Mononuclear cell (primary cell): ENCODE measurements around the gene SMARCB1. TPM values are rescaled to one million over a fixed set of nuclear protein-coding genes. Genes with fewer than 3 reads are reported as not detected.

ENCODE experiments used
- H3K27me3 ChIP-seq: 2 replicates; pipeline ENCODE4 v1.6.0; 2011; ENCODE audit warnings: low read length, control low read depth; ENCODE audit not compliant: insufficient read depth
- H3K4me1 ChIP-seq: 2 replicates; pipeline ENCODE4 v1.5.1; 2011; ENCODE audit warnings: mild to moderate bottlenecking, low read length, control low read depth; ENCODE audit not compliant: insufficient read depth
- H3K4me3 ChIP-seq: 2 replicates; pipeline ENCODE4 v1.5.1; 2011; ENCODE audit warnings: mild to moderate bottlenecking, low read length, moderate library complexity
- H3K9me3 ChIP-seq: 2 replicates; pipeline ENCODE4 v1.5.1; 2011; ENCODE audit warnings: low read depth, mild to moderate bottlenecking, control low read depth, low read length
- total RNA-seq: library from RNA; depleted of rRNA; stranded (reverse); fragments of >200 nt; gene quantifications from one replicate; pipeline ENCODE4 v1.2.3, GENCODE V29; 2012

SMARCB1 gene
- total RNA-seq, 1 donor, result 31.8 TPM

DNA sequence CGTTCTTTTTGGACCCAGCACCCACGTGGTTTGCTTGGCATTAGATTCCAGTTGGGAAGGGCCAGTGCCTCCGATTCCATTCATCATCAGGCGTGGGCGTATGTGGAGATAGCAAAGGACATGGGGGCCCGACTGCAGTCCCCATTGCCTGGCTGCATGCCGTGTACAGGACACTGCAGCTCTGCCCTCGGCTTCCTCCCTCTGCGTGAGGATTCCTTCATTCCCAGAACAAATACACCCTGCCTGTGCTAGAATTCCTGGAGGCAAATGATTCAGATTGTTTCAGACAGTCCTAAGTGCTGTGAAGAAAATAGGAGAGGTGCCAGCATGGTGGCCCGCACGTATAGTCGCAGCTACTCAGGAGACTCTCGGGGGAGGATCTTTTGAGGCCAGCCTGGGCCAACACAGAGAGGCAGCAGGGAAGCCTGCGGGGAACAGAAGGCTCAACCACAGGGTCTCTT is 36.6 kb downstream of the SMARCB1 start:
- H3K9me3 ChIP-seq, result no peaks in the 10 kb centered on the region
- H3K4me3 ChIP-seq, result no peak overlapping the region
- peaks cover 10% of the 10 kb centered on the region for H3K4me1 ChIP-seq
- no peaks in the 10 kb centered on the region for H3K27me3 ChIP-seq

DNA sequence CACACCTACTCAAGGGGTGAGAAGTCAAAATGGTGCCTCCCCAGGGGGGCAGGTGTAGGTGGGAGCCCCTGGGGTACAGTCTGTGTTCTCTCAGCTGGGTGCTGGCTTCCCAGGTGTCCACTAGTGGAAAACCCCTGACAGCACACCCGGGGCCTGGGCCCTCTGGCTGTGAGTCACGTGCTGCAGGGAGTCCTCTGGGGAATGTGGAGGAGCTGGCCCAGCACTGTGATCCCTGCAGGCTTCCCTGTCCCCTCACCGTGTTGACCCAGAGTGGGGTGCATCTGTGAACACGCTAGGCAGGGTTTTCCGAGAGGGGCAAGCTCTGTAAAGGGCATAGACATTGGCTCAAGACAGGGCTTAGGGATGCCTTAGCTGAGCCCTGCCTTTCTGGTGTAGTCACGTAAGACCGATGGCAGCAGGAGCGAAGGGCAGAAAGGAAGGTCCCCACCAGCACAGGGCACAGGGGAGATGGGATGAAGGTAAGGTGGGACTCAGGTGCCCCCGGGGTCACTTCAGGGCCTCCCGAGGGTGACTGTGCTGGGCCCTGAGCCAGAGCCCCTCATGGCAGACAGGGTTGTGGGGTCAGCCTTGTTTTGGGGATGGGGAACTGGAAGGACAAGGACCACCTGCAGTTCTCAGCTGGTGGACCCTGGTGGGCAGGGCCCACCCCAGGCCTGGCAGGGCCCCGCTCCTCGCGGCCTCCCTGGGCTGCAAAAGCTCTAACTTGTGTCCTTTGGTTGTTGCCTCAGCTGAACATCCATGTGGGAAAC is 37.9 kb downstream of the SMARCB1 start:
- H3K4me1 ChIP-seq, result peaks cover 6% of the 10 kb centered on the region
- no peaks in the 10 kb centered on the region for H3K9me3 ChIP-seq
- no peak overlapping the region for H3K4me3 ChIP-seq
- H3K27me3 ChIP-seq, result no peaks in the 10 kb centered on the region

DNA sequence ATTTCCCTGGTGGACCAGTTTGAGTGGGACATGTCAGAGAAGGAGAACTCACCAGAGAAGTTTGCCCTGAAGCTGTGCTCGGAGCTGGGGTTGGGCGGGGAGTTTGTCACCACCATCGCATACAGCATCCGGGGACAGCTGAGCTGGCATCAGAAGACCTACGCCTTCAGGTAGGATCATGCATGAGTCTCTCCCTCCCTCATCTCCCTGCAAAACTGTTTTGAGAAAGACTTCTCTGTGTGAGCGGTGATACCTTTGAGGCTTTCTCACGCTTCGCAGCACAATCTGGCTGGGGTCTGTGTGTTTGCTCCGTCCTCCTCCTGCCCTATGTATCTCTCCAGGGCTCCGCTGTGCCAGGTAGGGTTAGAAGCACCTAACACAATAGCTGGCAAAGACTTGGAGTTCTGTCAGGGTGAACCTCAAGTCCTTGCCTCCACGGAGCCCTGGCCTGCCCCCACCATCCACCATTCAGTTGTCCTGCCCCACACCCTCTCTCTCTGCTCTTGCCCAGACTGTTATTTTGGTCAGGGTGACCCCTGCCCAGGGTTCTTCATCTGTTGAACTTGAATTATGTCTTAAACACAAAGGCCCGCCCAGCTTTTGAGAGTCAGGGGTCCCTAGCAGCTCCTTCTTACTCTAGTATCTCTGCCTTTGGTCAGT is 38.6 kb downstream of the SMARCB1 start:
- no peaks in the 10 kb centered on the region for H3K9me3 ChIP-seq
- peaks cover 6% of the 10 kb centered on the region for H3K4me1 ChIP-seq
- no peaks in the 10 kb centered on the region for H3K27me3 ChIP-seq
- no peak overlapping the region for H3K4me3 ChIP-seq

DNA sequence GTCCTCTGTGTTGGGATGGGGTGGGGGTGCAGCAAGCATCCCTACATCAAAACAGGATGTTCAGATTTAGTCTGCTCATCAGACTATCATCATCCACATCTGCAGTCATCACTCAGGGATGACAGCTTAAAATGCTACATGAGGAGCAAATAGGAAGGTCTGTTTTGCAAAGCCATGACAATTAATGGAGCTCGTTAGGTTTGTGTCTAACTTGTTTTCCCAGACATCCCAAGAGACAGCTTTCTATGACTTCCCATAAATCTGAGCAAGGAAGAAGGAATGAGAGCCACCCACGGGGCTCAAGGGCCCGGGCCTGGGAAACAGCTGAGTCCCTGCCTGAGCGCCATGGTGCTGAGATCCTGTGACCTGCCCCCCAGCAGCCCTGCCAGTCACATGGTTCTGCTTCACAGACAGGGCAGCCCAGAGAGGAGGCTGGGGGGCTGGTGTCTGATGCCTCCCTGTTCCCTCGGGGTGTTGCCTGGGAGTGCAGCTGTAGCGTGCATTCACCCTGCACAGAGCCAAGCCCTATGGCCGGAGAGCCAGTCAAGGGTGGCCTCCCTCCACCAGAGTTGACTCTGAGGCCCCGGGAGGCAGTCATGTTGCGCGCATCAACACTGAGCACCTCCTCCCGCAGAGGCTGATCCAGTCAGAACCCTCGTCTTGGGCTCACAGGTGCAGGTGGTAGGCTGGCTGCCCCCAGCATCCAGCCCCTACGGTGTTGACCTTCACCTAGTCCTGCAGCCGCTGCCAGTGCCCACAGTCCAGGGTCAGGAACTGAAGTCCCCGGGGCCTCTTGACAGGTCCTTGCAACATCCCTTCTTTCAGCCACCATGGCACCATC is 40.0 kb downstream of the SMARCB1 start:
- no peaks in the 10 kb centered on the region for H3K4me1 ChIP-seq
- H3K4me3 ChIP-seq, result no peak overlapping the region

DNA sequence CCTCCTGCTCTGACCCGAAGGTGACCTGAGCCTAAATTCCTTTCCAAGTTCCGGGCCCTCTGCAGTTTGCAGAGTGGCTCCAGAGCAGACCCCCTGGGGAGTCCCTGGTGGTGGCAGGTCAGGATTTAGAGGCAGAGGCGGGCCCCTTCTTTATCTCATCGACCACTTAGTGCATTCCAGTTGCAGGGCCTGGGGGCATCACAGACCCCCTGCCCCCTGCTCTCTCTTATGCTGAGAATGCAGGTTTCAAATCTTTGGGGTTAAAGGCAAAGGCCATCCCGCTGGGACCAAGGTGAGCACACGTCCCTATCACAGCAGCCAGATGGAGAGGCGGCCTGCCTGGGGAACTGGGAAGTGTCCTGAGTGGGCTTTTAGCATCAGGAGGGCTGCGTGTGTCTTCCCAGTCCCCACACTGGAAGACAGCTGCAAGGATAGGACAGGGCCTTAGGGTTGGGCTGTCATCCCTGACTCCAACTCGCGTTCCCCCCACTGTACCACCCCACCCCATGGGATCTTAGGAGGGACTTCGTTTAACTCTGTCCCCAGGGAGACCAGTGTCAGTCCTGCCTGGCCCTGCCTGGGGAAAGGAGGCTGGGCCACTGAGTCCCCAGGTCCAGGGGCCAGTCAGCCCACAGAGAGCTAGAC is 40.7 kb downstream of the SMARCB1 start:
- no peak overlapping the region for H3K4me3 ChIP-seq
- no peaks in the 10 kb centered on the region for H3K9me3 ChIP-seq
- H3K27me3 ChIP-seq, result no peaks in the 10 kb centered on the region
- no peaks in the 10 kb centered on the region for H3K4me1 ChIP-seq

More for the DNA sequence above, 40.0 kb downstream of the SMARCB1 start:
- Histone ChIP-seq H3K9me3 (no peaks in the 10 kb centered on the region), H3K27me3 (no peaks in the 10 kb centered on the region)

DNA sequence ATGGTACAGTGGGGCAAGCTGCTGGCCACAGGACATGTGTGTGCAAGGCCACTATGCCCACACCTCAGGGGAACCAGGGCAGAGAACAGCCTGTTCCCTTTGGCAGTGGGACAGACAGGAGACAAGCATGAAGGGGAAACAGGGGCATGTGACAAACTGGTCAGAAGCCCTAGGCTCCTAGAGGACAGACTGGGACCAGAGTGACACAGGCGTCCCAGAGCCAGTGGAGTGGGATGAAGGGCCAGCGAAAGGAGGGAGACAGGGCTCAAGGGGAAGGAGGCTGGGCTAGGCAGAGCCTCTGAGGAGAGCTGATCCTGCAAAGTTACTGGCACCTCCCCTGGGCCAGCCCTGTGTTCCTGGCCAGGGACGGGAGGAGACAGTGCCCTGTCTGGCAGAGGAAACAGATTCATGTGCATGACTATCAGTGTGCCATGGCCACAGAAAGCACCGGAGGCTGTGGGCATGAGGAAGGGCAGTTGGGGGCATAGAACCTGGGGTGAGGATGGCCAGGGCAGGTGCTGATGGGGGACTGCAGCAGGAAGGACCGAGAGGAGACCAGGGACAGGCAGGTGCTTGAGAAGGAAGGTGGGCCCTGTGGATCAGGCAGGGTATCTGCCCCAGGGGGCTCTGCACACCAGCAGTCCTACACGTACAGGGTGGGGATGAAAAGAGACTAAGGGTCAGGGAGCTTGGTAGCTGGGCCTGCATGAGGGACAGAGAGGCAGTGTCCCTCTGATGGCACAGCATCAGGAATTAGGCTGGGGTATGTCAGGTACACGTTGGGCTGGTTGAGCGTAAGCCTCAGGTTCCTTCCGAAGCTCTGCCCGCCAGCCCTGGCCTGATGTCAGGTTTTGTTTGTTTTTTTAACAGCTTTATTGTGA is 42.3 kb downstream of the SMARCB1 start:
- H3K4me3 ChIP-seq, result no peak overlapping the region
- H3K27me3 ChIP-seq, result no peaks in the 10 kb centered on the region
- no peaks in the 10 kb centered on the region for H3K9me3 ChIP-seq
- H3K4me1 ChIP-seq, result no peaks in the 10 kb centered on the region

DNA sequence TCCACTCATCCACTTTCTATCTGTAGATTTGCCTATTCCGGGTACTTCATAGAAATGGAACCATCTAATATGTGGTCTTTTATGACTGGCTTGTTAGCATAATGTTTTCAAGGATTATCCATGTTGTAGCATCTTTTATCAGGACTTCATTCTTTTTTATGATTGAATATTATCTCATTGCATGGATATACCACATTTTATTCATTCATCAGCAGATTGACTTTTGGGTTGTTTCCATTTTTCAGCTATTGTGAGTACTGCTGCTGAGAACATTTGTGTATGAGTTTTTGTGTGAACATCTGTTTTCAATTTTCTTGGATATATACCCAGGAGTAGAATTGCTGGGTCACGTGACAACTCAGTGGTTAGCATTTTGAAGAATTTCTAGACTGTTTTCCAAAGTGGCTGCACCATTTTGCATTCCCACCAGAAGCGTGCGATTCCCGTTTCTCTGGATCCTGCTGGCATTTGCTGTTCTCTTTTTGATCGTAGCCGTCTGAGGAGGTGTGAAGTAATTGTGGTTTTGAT is 43.1 kb downstream of the SMARCB1 start:
- Histone ChIP-seq H3K9me3 (no peaks in the 10 kb centered on the region), H3K4me3 (no peak overlapping the region), H3K4me1 (no peaks in the 10 kb centered on the region), H3K27me3 (no peaks in the 10 kb centered on the region)

DNA sequence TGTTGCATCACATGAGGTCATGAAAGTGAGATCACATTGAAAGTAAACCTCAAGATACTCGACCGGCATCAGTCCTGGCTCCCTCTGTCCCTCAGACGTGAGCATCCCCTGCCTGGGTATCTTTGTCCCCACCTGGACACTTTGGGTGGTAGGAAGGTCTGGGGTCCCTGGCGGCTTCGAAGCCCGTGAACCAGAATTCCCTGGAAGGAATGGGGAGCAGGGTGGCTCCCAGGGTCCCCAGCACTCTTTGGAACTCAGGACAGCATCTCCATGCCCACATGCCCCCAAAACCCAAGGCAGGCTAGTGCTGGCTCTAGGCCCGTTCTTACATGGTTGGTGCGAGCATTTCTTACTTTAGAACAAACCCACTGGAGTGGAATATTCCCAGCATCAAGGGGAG is 44.5 kb downstream of the SMARCB1 start:
- H3K9me3 ChIP-seq, result no peaks in the 10 kb centered on the region
- H3K4me1 ChIP-seq, result no peaks in the 10 kb centered on the region
- no peak overlapping the region for H3K4me3 ChIP-seq
- H3K27me3 ChIP-seq, result no peaks in the 10 kb centered on the region

DNA sequence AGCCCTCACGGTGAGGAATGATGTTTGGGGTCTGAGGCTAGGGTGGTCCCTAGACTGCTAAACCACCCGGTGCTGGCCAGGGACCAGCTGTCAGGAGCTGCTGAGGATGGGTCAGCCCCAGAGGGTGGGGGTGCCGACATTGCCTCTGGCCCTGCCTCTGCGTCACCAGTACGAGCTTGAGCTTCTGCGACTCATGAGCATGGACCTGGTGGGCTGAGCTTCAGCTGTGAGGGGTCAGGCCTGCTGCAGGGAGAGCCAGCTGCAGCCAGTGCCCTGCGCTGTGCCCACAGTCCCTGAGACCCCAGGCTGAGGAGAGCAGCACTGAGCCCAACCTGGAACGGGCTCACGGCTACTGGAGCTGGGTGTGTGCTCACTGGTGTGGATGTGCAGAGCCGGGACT is 45.0 kb downstream of the SMARCB1 start:
- Histone ChIP-seq H3K4me1 (no peaks in the 10 kb centered on the region), H3K4me3 (no peak overlapping the region), H3K9me3 (no peaks in the 10 kb centered on the region), H3K27me3 (no peaks in the 10 kb centered on the region)

DNA sequence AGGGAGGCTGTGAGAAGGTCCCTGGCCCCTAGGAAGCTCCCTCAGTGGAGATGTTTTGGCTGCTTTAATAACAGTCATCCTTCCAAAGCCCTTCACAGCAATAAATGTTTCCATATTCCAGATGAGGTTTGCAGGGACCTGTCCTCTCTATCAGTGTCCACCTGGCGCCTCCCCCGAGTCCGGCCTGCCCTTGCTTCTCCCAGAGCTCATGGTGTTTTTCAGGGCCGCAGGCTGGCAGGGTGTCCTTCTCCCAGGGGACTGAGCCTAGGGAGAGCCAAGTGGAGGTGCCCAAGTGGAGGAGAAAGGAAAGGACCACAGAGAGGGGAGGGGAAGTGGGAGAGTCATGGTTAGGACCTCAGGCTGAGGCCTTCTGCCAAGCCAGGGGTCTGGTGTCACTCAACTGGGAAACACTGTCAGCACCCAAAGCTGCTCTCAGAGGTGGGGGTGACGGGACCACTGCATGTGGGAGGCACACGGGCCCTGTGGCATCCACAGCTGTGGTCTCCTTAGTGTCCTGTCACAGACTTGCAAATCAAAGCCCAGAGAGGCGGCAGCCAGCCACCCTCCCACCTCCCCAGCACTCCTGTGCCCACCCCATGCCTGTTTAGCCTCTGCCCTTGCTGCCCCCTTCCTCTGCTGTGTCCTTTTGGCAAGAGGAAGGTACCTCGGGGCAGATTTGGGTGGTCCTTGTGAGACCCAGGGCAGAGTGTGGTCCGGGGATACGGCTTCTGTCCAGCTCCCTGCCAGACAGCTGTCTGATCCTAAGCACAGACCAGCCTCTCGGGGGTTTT is 45.7 kb downstream of the SMARCB1 start:
- peaks cover 6% of the 10 kb centered on the region for H3K4me1 ChIP-seq
- no peaks in the 10 kb centered on the region for H3K27me3 ChIP-seq
- H3K9me3 ChIP-seq, result no peaks in the 10 kb centered on the region
- H3K4me3 ChIP-seq, result no peak overlapping the region

DNA sequence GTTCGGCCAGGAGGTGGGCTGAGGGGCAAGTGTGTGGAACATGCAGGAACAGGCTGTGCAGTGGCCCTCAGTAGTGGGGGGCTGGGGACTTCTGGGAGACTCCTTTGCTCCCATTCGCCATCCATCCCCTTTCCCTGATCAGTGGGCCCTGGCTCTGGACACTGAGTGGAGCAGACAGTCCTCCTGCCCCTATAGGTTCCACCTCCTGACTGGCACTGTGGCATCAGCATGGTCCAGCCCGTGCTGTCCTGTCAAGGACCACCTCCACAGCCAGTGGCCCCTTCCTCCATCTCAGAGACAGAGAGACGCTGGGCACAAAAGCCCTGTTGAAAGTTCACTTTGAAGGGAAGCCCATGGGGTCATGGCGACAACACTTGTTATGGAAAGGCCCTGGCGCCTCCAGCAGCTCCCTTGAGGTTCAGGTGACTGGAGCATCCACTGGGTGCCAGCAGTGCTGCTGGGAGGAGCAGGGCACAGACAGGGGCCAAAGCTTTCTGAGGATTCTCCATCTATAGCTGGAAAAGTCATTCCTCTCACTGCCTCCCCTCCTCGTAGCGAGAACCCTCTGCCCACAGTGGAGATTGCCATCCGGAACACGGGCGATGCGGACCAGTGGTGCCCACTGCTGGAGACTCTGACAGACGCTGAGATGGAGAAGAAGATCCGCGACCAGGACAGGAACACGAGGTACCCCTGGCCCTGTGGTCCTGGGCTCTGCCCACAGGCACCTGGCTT is 46.4 kb downstream of the SMARCB1 start:
- Histone ChIP-seq H3K27me3 (no peaks in the 10 kb centered on the region), H3K4me3 (no peak overlapping the region)

DNA sequence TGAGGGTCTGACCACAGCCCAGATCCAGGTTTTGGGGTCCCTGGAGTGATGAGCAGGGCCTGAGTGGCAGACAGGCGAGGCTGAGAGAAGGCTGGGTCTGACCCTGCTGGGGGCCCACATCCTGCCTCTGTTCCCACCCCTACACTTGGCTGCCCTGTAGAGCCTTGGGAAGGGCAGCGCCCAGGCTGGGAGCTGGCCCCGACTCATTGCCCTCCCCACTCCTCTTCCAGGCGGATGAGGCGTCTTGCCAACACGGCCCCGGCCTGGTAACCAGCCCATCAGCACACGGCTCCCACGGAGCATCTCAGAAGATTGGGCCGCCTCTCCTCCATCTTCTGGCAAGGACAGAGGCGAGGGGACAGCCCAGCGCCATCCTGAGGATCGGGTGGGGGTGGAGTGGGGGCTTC is 47.1 kb downstream of the SMARCB1 start:
- no peak overlapping the region for H3K4me3 ChIP-seq

More for the DNA sequence above, 46.4 kb downstream of the SMARCB1 start:
- H3K4me1 ChIP-seq, result peaks cover 14% of the 10 kb centered on the region
- no peaks in the 10 kb centered on the region for H3K9me3 ChIP-seq

DNA sequence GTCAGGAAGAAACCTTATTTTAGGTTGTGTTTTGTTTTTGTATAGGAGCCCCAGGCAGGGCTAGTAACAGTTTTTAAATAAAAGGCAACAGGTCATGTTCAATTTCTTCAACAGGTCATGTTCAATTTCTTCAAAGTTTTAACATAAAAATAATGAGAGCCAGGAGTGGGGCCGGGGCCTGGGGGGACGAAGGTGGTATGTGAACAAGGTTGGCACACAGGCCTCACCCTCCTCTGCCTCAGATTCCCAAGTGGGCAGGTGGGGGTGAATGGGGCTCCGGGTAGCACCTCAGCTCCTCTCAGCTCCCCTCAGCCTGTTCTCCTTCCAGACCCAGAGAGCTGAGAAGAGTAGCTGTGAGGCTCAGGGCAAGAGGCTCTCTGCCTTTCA is 47.6 kb downstream of the SMARCB1 start:
- no peaks in the 10 kb centered on the region for H3K27me3 ChIP-seq
- no peak overlapping the region for H3K4me3 ChIP-seq
- no peaks in the 10 kb centered on the region for H3K9me3 ChIP-seq
- H3K4me1 ChIP-seq, result peaks cover 18% of the 10 kb centered on the region

More for the DNA sequence above, 47.1 kb downstream of the SMARCB1 start:
- Histone ChIP-seq H3K9me3 (no peaks in the 10 kb centered on the region), H3K4me1 (peaks cover 16% of the 10 kb centered on the region), H3K27me3 (no peaks in the 10 kb centered on the region)
